ENCODE data around the gene SLC35C1.

DNA sequence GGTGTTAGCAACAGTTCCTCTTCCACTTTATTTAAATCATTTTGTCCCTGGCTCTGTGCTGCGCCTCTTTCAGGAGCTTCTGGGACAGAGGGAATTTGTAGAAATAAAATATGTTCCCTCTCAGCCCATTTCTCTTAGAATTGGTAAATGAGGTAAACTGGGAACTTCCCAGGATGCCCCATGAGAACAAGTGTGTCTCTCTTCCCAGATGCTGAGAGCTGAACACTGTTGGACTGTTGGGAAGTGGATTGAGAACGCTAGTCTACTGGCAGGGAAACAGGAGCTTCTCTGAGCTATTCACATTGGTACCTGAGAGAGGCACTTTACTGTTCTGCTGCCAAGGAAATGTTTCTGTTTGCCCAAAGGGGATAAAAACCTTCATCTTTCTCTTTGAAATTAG lies 46.3 kb downstream of the SLC35C1 start:
- no peak for TF ChIP-seq SRF (CRISPR knock-in tag; IDR thresholded peaks at IDR 0.05)
- TF ChIP-seq RBBP5 (IDR thresholded peaks at IDR 0.05; ENCODE audit: borderline replicate concordance, insufficient read depth, low read length, poor library complexity, severe bottlenecking), result no peak
- no peak for TF ChIP-seq BRCA1 (IDR thresholded peaks at IDR 0.05)
- TF ChIP-seq BRCA1 (CRISPR knock-in tag; IDR thresholded peaks at IDR 0.05), result no peak
- no peak for TF ChIP-seq DACH1 (IDR thresholded peaks at IDR 0.05; ENCODE audit: partially characterized antibody)
- TF ChIP-seq, protein P1, sequence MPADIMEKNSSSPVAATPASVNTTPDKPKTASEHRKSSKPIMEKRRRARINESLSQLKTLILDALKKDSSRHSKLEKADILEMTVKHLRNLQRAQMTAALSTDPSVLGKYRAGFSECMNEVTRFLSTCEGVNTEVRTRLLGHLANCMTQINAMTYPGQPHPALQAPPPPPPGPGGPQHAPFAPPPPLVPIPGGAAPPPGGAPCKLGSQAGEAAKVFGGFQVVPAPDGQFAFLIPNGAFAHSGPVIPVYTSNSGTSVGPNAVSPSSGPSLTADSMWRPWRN (IDR thresholded peaks at IDR 0.05; ENCODE audit: low read depth), result no peak
- TF ChIP-seq, protein P2, sequence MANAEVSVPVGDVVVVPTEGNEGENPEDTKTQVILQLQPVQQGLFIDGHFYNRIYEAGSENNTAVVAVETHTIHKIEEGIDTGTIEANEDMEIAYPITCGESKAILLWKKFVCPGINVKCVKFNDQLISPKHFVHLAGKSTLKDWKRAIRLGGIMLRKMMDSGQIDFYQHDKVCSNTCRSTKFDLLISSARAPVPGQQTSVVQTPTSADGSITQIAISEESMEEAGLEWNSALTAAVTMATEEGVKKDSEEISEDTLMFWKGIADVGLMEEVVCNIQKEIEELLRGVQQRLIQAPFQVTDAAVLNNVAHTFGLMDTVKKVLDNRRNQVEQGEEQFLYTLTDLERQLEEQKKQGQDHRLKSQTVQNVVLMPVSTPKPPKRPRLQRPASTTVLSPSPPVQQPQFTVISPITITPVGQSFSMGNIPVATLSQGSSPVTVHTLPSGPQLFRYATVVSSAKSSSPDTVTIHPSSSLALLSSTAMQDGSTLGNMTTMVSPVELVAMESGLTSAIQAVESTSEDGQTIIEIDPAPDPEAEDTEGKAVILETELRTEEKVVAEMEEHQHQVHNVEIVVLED (CRISPR knock-in tag; IDR thresholded peaks at IDR 0.05), result no peak
- TF ChIP-seq ZSCAN29 (IDR thresholded peaks at IDR 0.05), result no peak
- no peak for TF ChIP-seq GABPA (tag; conservative IDR thresholded peaks at IDR 0.05; ENCODE audit: low read depth)
- no peak for TF ChIP-seq TCF7 (IDR thresholded peaks at IDR 0.05; ENCODE audit: borderline replicate concordance)

Measured in K562 (cell line).